Measurements from ENCODE around the gene CERS6. TPM values are rescaled to one million over a fixed set of nuclear protein-coding genes. Genes with fewer than 3 reads are reported as not detected.
A peak's percentile ranks its signal among the peaks of the same experiment; 100 is the strongest.

Gene CERS6
- polyA plus RNA-seq, 3 donors = 7.6 to 17.7 (median 15.6) TPM

DNA sequence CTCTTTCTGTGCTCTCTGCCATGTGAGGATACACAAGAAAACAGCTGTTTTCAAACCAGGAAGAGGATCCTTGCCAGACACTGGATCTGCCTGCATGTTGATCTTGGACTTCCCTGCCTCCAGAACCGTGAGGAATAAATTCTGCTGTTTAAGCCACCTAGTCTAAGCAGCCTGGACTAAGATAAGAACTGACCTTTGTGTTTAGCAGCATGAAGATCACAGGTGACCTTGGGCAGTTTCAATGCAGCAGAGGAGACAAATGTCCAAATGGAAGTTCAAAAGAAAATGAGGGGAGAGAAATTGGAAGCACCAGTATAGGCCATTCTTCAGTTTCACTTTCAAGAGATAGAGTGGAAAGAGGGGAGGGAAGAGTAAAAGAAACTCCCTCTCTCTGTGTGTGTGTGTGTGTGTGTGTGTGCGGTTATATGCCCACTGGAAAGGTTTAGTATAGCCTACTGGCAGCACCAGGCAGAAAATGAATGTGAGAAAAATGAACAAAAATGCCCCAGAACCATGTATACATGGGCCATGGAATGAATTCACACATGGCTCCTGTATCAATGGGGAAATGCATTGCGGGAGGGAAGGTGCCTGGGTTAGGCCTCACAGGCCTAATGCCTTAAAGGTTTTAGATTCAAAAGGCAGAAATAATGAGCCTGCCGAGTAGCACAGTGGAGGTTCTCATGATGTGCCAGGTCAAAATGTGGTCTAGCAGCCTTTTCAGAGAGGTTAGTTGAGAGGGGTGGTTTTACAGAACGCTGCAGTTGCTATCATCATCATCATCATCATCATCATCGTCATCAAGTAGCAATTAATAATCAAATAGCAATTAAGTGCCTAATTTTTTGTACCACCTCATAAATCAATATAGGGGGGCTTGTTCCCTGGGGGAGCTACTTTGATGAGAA, 1.1 kb upstream of the CERS6 start:
- H3K9me3 Mint-ChIP-seq = no peaks in the 10 kb centered on the region
- Histone ChIP-seq H3K4me2 (replicated peaks; ENCODE audit: extremely low read depth, low read length, poor library complexity, severe bottlenecking) (peak overlapping the region; percentile 94), H3K4me3 (replicated peaks in 1 of 3; ENCODE audit: low read depth in 2 of 3, low read length in 3 of 3) (peak overlapping the region in 1 of 3 experiments; percentile 93), H4K20me1 (ENCODE audit: insufficient read depth, low read length) (peaks cover 22% of the 10 kb centered on the region), H3K27me3 (ENCODE audit: control insufficient read depth in 2 of 2, insufficient read depth in 2 of 2, low read length in 2 of 2) (no peaks in the 10 kb centered on the region), H3K4me1 (ENCODE audit: control insufficient read depth in 1 of 2, insufficient read depth in 2 of 2, low read length in 2 of 2) (peaks cover 27 to 36% of the 10 kb centered on the region in 2 donors), H2AFZ (ENCODE audit: insufficient read depth, low read depth, low read length, poor library complexity, severe bottlenecking) (peak overlapping the region; percentile 72), H3K27ac (ENCODE audit: low read depth in 1 of 2, low read length in 2 of 2) (peak overlapping the region; percentile 85 to 87), H3K79me2 (ENCODE audit: insufficient read depth, low read length) (peaks cover 38% of the 10 kb centered on the region), H3K9me3 (replicated peaks in 1 of 2; ENCODE audit: control insufficient read depth in 1 of 2, insufficient read depth in 1 of 2, low read length in 2 of 2) (no peaks in the 10 kb centered on the region), H3K36me3 (replicated peaks in 1 of 2; ENCODE audit: control insufficient read depth in 1 of 2, insufficient read depth in 2 of 2, low read length in 2 of 2) (no peaks in the 10 kb centered on the region), H3K9ac (ENCODE audit: insufficient read depth, low read length, poor library complexity, severe bottlenecking) (no peak overlapping the region)
- TF ChIP-seq, protein P1, sequence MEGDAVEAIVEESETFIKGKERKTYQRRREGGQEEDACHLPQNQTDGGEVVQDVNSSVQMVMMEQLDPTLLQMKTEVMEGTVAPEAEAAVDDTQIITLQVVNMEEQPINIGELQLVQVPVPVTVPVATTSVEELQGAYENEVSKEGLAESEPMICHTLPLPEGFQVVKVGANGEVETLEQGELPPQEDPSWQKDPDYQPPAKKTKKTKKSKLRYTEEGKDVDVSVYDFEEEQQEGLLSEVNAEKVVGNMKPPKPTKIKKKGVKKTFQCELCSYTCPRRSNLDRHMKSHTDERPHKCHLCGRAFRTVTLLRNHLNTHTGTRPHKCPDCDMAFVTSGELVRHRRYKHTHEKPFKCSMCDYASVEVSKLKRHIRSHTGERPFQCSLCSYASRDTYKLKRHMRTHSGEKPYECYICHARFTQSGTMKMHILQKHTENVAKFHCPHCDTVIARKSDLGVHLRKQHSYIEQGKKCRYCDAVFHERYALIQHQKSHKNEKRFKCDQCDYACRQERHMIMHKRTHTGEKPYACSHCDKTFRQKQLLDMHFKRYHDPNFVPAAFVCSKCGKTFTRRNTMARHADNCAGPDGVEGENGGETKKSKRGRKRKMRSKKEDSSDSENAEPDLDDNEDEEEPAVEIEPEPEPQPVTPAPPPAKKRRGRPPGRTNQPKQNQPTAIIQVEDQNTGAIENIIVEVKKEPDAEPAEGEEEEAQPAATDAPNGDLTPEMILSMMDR (IDR thresholded peaks at IDR 0.05) = no peak
- intact Hi-C loops (cut with micrococcal nuclease) = loop anchor here in 1 of 2 donors (5.0 kb wide), 1 partner anchor 37 kb away; no protein-coding TSS in a partner anchor
- whole genome bisulfite sequencing (ENCODE audit: insufficient coverage) = no CpG with 5 or more reads among the region's 6 CpGs
- peaks cover 0 to 2% (median 0%) of the 10 kb centered on the region in 3 donors for H3K27me3 Mint-ChIP-seq (ENCODE audit: low read depth in 3 of 3)
- H3K4me3 Mint-ChIP-seq = no peak overlapping the region
- no peak overlapping the region for H3K27ac Mint-ChIP-seq
- peaks cover 0 to 2% of the 10 kb centered on the region in 2 donors for H3K36me3 Mint-ChIP-seq
- no peak for DNase-seq
- peaks cover 27% of the 10 kb centered on the region for H3K4me1 Mint-ChIP-seq

DNA sequence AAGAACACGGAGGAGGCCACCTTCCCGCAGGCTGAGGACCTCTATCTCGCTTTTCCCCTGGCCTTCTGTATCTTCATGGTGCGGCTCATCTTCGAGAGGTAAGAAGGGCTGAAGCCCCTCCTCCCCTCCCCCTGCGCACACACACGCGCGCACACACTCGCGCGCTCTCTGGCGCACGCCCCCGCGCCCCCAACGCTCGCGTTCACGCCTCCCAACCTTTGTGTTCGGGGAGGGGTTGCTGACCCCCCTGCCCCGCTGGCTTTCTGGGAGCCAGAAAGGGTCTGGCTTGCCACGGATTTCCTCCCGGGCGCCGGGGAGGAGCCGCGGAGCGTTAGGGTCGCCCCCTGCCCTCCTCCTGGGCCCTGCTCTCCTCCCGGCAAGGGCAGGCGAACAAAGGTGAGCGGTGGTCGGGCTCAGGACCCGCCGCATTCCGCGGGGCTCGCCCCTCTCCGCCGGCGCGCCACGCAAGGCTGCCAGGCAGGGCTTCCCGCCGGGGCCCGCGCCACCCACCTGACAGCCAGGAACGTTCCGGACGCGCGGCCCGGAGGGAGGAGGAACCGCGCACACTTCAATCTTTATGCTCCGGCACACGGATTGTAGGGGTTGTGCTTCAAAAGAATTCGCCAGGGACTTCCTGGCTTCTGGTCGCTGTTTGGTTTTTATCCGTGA, 583 bp downstream of the CERS6 start:
- Mint-ChIP-seq H3K4me3 (no peak overlapping the region), H3K4me1 (peaks cover 40% of the 10 kb centered on the region), H3K36me3 (peaks cover 0 to 4% of the 10 kb centered on the region in 2 donors), H3K9me3 (no peaks in the 10 kb centered on the region), H3K27ac (peak overlapping the region in 6 of 7 donors; percentile 72 to 82 (median 78)), H3K27me3 (ENCODE audit: low read depth in 3 of 3) (no peaks in the 10 kb centered on the region)
- peaks cover 54% of the 10 kb centered on the region for H3K79me2 ChIP-seq (ENCODE audit: insufficient read depth, low read length)
- intact Hi-C loops (cut with micrococcal nuclease) = loop anchor here in 1 of 2 donors (5.0 kb wide), 1 partner anchor 36 kb away; no protein-coding TSS in a partner anchor
- H2AFZ ChIP-seq (ENCODE audit: insufficient read depth, low read depth, low read length, poor library complexity, severe bottlenecking) = peak overlapping the region; percentile 87
- DNase-seq = peak in 2 of 3 donors; percentile 26
- no peaks in the 10 kb centered on the region for H3K9me3 ChIP-seq (replicated peaks in 1 of 2; ENCODE audit: control insufficient read depth in 1 of 2, insufficient read depth in 1 of 2, low read length in 2 of 2)
- TF ChIP-seq, protein P1 (IDR thresholded peaks at IDR 0.05) = no peak
- H3K4me3 ChIP-seq (replicated peaks in 1 of 3; ENCODE audit: low read depth in 2 of 3, low read length in 3 of 3) = peak overlapping the region; percentile 84 to 95 (median 93)
- peak overlapping the region; percentile 52 to 78 for H3K27ac ChIP-seq (ENCODE audit: low read depth in 1 of 2, low read length in 2 of 2)
- H4K20me1 ChIP-seq (ENCODE audit: insufficient read depth, low read length) = peaks cover 39% of the 10 kb centered on the region
- peak overlapping the region; percentile 94 for H3K4me2 ChIP-seq (replicated peaks; ENCODE audit: extremely low read depth, low read length, poor library complexity, severe bottlenecking)
- peak overlapping the region; percentile 72 for H3K9ac ChIP-seq (ENCODE audit: insufficient read depth, low read length, poor library complexity, severe bottlenecking)
- no peaks in the 10 kb centered on the region for H3K27me3 ChIP-seq (ENCODE audit: control insufficient read depth in 2 of 2, insufficient read depth in 2 of 2, low read length in 2 of 2)
- under 1% methylated on average over 50 of the region's 61 CpGs for WGBS (ENCODE audit: insufficient coverage)
- H3K36me3 ChIP-seq (replicated peaks in 1 of 2; ENCODE audit: control insufficient read depth in 1 of 2, insufficient read depth in 2 of 2, low read length in 2 of 2) = no peaks in the 10 kb centered on the region
- peaks cover 29 to 42% of the 10 kb centered on the region in 2 donors for H3K4me1 ChIP-seq (ENCODE audit: control insufficient read depth in 1 of 2, insufficient read depth in 2 of 2, low read length in 2 of 2)
